Gastroesophageal sphincter (tissue), 3 donors: ENCODE results near the gene APOBEC3F.

Experiments
- CTCF ChIP-seq, 4 experiments: fragments of 200-600 bp in 2 of 4; fragments of 450-650 bp in 2 of 4; sonication (generic) in 1 of 4; IDR thresholded peaks; one replicate each; pipeline ENCODE4 v1.5.1; 2017 to 2019; ENCODE audit warnings: antibody characterized with exemption in 4 of 4, mild to moderate bottlenecking in 2 of 4, moderate library complexity in 2 of 4
- EP300 ChIP-seq: sonication (generic); formaldehyde crosslinking; IDR thresholded peaks from one replicate; pipeline ENCODE4 v1.6.1; 2017; ENCODE audit warnings: antibody characterized with exemption, mild to moderate bottlenecking
- POLR2A ChIP-seq, 2 donors: fragments of 450-650 bp; IDR thresholded peaks; one replicate each; pipeline ENCODE4 v1.6.1; 2017; ENCODE audit warnings: antibody characterized with exemption in 2 of 2, mild to moderate bottlenecking in 2 of 2, moderate library complexity in 1 of 2
- POLR2AphosphoS5 ChIP-seq: sonication (generic); formaldehyde crosslinking; IDR thresholded peaks from one replicate; pipeline ENCODE4 v1.6.1; 2017; ENCODE audit warnings: antibody characterized with exemption

- TF ChIP-seq CTCF (IDR thresholded peaks at IDR 0.05) (no peak), EP300 (no peak), POLR2AphosphoS5 (no peak), POLR2A (IDR thresholded peaks at IDR 0.05) (no peak)
These were observed 62.8 kb downstream of the APOBEC3F start for GRCh38 chr22:39103431-39103830.
